ENCODE measurements around the gene GAD1. TPM values are rescaled to one million over a fixed set of nuclear protein-coding genes. Genes with fewer than 3 reads are reported as not detected.

GAD1 gene
- total RNA-seq, 1 donor from 2014 or later, result 0.43 TPM

- no peak for DNase-seq (ENCODE audit: low spot score, unreplicated experiment)
- no peak overlapping the region for H3K27ac Mint-ChIP-seq
- H3K9me3 Mint-ChIP-seq (ENCODE audit: low read depth), result no peaks in the 10 kb centered on the region
- no peak for TF ChIP-seq CTCF (IDR thresholded peaks at IDR 0.05; ENCODE audit: unreplicated experiment)
- H3K4me3 Mint-ChIP-seq (ENCODE audit: low read depth), result no peak overlapping the region
- peaks cover 20% of the 10 kb centered on the region for H3K4me1 Mint-ChIP-seq (ENCODE audit: low read depth)
- H3K27me3 Mint-ChIP-seq, result peaks cover 76% of the 10 kb centered on the region
- H3K36me3 Mint-ChIP-seq (ENCODE audit: insufficient read depth), result no peaks in the 10 kb centered on the region
Observed at GRCh38 chr2:170815311-170815710, 1.4 kb upstream of the GAD1 start.

- Mint-ChIP-seq H3K27ac (no peak overlapping the region), H3K27me3 (peaks cover 83% of the 10 kb centered on the region), H3K4me1 (ENCODE audit: low read depth) (peaks cover 24% of the 10 kb centered on the region), H3K9me3 (ENCODE audit: low read depth) (no peaks in the 10 kb centered on the region), H3K4me3 (ENCODE audit: low read depth) (peak overlapping the region; percentile 40), H3K36me3 (ENCODE audit: insufficient read depth) (no peaks in the 10 kb centered on the region)
- peak; percentile 85 for DNase-seq (ENCODE audit: low spot score, unreplicated experiment)
- TF ChIP-seq CTCF (IDR thresholded peaks at IDR 0.05; ENCODE audit: unreplicated experiment), result peak; percentile 86
Observed at GRCh38 chr2:170815746-170816503, 762 bp upstream of the GAD1 start.

DNA sequence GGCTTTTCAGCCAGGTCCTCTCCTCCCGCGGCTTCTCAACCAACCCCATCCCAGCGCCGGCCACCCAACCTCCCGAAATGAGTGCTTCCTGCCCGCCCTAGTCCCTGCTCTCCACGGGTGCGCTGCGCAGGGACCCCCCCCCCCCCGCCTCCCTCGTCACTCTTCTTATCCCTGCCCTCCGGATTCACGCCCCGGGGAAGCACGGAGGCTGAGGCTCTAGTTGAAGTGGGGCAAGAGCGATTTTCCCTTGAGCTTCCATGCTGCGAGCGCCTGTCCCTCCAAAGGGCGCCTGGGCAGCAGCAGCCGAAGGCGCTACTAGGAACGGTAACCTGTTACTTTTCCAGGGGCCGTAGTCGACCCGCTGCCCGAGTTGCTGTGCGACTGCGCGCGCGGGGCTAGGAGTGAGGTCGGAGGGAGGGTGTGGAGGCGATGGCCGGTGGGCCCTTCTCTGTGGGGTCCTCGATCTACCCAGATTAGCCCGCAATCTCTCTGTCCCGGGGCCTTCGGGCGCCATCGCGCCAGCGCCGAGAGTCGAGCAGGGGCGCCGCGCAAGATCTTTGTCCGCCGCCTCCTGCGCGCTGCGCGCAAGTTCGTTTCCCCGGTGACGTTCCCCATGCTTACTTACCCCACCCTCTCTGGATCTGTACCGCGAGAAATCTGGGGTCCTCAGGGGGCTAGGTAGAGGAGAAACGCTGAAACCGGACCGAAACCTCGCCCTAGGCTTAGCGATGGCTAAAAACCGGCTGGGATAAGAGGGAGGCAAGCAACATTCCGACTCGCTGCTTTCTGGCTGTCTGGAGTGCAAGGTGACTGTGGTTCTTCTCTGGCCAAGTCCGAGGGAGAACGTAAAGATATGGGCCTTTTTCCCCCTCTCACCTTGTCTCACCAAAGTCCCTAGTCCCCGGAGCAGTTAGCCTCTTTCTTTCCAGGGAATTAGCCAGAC lies 677 bp downstream of the GAD1 start:
- H3K4me1 Mint-ChIP-seq (ENCODE audit: low read depth), result peaks cover 27% of the 10 kb centered on the region
- H3K27ac Mint-ChIP-seq, result peak overlapping the region; percentile 67

DNA sequence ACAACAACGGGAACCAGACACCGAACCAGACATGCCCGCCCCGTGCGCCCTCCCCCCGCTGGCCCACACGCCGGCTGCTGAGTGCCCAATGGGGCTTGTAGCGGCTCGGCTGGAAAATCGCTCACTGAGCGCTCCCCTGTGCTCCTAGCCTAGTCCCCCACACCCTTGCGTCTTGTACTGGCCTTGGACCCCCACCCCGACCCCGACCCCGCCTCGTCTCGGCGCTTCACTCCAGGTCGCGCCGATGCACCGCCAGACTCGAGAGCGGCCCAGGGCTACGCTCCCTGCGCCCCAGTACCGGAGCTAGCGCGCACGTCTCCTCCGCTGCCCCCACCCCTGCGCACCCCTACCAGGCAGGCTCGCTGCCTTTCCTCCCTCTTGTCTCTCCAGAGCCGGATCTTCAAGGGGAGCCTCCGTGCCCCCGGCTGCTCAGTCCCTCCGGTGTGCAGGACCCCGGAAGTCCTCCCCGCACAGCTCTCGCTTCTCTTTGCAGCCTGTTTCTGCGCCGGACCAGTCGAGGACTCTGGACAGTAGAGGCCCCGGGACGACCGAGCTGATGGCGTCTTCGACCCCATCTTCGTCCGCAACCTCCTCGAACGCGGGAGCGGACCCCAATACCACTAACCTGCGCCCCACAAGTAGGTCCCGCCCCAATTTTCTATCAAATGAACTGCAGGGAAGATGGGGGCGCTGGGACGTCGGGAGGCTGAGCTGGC lies 1.5 kb downstream of the GAD1 start:
- Mint-ChIP-seq H3K36me3 (ENCODE audit: insufficient read depth) (no peaks in the 10 kb centered on the region), H3K4me1 (ENCODE audit: low read depth) (peaks cover 29% of the 10 kb centered on the region), H3K4me3 (ENCODE audit: low read depth) (peak overlapping the region; percentile 66), H3K9me3 (ENCODE audit: low read depth) (no peaks in the 10 kb centered on the region), H3K27ac (peak overlapping the region; percentile 67), H3K27me3 (peaks cover 95% of the 10 kb centered on the region)
- no peak for DNase-seq (ENCODE audit: low spot score, unreplicated experiment)
- no peak for TF ChIP-seq CTCF (IDR thresholded peaks at IDR 0.05; ENCODE audit: unreplicated experiment)

More for the DNA sequence above, 677 bp downstream of the GAD1 start:
- DNase-seq (ENCODE audit: low spot score, unreplicated experiment), result no peak
- Mint-ChIP-seq H3K27me3 (peaks cover 96% of the 10 kb centered on the region), H3K9me3 (ENCODE audit: low read depth) (no peaks in the 10 kb centered on the region), H3K4me3 (ENCODE audit: low read depth) (peak overlapping the region; percentile 66), H3K36me3 (ENCODE audit: insufficient read depth) (no peaks in the 10 kb centered on the region)
- TF ChIP-seq CTCF (IDR thresholded peaks at IDR 0.05; ENCODE audit: unreplicated experiment), result no peak

Measured in progenitor cell of endocrine pancreas (in vitro differentiated cells).